ENCODE results near the gene APBA1. TPM values are rescaled to one million over a fixed set of nuclear protein-coding genes. Genes with fewer than 3 reads are reported as not detected.

Gene APBA1
- total and polyA plus RNA-seq, 2 donors (not counting 3 experiments of a cell fraction or from before 2014, with no cell fraction given): 6.1 to 11.3 TPM

GRCh38 chr9:69677931-69678330 lies 5.8 kb upstream of the APBA1 start:
- Histone ChIP-seq H3K4me2 (ENCODE audit: insufficient read depth, low read length) (no peak overlapping the region), H3K4me3 (replicated peaks in 1 of 3; ENCODE audit: insufficient read depth in 1 of 3, low read depth in 1 of 3, low read length in 3 of 3) (no peak overlapping the region), H4K20me1 (replicated peaks; ENCODE audit: control insufficient read depth, extremely low read depth, insufficient read depth, low read length) (no peaks in the 10 kb centered on the region), H3K27ac (ENCODE audit: insufficient read depth, low read depth, low read length) (no peak overlapping the region), H3K27me3 (ENCODE audit: control insufficient read depth in 2 of 2, insufficient read depth in 2 of 2, low read length in 2 of 2) (no peaks in the 10 kb centered on the region), H3K9me3 (replicated peaks; ENCODE audit: control insufficient read depth, insufficient read depth, low read length) (no peaks in the 10 kb centered on the region), H3K79me2 (ENCODE audit: control insufficient read depth, insufficient read depth, low read length) (no peaks in the 10 kb centered on the region), H2AFZ (ENCODE audit: low read depth, low read length) (no peak overlapping the region), H3K36me3 (ENCODE audit: control insufficient read depth in 2 of 2, extremely low read depth in 1 of 2, insufficient read depth in 2 of 2, low read length in 2 of 2) (no peaks in the 10 kb centered on the region), H3K9ac (replicated peaks; ENCODE audit: extremely low read depth, insufficient read depth, low read length) (no peak overlapping the region), H3K9me1 (replicated peaks; ENCODE audit: control insufficient read depth, extremely low read depth, insufficient read depth, low read length) (no peaks in the 10 kb centered on the region), H3K4me1 (ENCODE audit: control insufficient read depth, extremely low read depth, insufficient read depth, low read length) (peaks cover 21% of the 10 kb centered on the region)
- dilution Hi-C loops (cut with MboI; ENCODE audit: extremely low pct_ligation_motif_present, low sequenced_read_pairs): no loop called here
- ChIA-PET CTCF (interaction anchor here (1.4 kb wide), 1 partner anchor 12 kb away, joined by 4 read pairs; no protein-coding TSS in a partner anchor), POLR2A (no interaction called here)
- intact Hi-C loops (cut with micrococcal nuclease): loop anchor here (10.0 kb wide), 1 partner anchor 737 kb away; the partner anchor contains the start of gene KLF9
- BruUV-seq (replicated peaks): no TSS peak
- TF ChIP-seq JUN (IDR thresholded peaks at IDR 0.05; ENCODE audit: borderline replicate concordance, insufficient read depth, insufficient read length, low read depth): no peak
- TF ChIP-seq FOS (IDR thresholded peaks at IDR 0.05; ENCODE audit: borderline replicate concordance, insufficient read depth, low read length): no peak
- TF ChIP-seq GATA2 (IDR thresholded peaks at IDR 0.05; ENCODE audit: insufficient read depth, insufficient read length, low read depth, low read length): no peak
- no peak for TF ChIP-seq POLR2AphosphoS5 (IDR thresholded peaks at IDR 0.05; ENCODE audit: insufficient read depth, low read depth, low read length)
- no peak for TF ChIP-seq MYC (IDR thresholded peaks at IDR 0.05; ENCODE audit: low read depth, low read length)
- no peak for TF ChIP-seq POLR2A (IDR thresholded peaks at IDR 0.05; ENCODE audit: low read depth, low read length)
- TF ChIP-seq MAX (IDR thresholded peaks at IDR 0.05; ENCODE audit: insufficient read depth, insufficient read length): no peak
- no peak for TF ChIP-seq CTCF (IDR thresholded peaks at IDR 0.05; ENCODE audit: extremely low read depth in 1 of 2, insufficient read depth in 1 of 2, low read depth in 1 of 2, low read length in 2 of 2)
- TF ChIP-seq EZH2 (IDR thresholded peaks at IDR 0.05; ENCODE audit: borderline replicate concordance, low read depth, low read length, severe bottlenecking): no peak
- FAIRE-seq (no peak), DNase-seq (ENCODE audit: low read depth, low spot score) (no peak)
